ENCODE results near the gene CARD8.

DNA sequence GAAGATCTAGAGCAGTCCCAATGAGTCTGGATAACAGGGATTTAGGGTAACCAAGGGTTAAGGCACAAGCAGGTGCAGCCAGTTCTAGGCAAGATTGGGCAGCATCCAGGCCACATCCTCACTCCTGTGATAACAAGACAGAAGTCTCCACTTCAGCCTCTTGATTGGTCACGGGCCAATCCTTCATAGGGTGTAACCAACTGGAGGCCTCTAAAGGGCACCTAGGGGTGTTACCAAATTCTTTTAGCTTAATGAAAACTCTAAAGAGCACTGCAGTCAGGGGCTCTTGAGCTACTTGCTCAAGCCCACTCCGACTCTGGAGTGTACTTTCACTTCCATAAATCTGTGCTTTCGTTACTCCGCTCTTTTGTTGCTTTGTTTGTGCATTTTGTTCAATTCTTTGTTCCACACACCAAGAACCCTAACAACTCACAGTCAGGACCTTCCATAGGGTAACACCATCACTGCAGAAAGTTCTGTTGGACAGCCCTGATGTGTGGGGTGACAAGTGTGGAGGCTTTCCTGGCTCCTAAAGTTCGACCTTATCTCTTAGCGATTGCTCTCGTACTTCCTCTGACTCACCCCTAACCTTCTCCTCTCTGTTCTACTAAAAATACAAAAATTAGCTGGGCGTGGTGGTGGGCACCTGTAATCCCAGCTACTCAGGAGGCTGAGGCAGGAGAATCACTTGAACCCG lies 49.2 kb downstream of the CARD8 start:
- TF ChIP-seq, protein P1, sequence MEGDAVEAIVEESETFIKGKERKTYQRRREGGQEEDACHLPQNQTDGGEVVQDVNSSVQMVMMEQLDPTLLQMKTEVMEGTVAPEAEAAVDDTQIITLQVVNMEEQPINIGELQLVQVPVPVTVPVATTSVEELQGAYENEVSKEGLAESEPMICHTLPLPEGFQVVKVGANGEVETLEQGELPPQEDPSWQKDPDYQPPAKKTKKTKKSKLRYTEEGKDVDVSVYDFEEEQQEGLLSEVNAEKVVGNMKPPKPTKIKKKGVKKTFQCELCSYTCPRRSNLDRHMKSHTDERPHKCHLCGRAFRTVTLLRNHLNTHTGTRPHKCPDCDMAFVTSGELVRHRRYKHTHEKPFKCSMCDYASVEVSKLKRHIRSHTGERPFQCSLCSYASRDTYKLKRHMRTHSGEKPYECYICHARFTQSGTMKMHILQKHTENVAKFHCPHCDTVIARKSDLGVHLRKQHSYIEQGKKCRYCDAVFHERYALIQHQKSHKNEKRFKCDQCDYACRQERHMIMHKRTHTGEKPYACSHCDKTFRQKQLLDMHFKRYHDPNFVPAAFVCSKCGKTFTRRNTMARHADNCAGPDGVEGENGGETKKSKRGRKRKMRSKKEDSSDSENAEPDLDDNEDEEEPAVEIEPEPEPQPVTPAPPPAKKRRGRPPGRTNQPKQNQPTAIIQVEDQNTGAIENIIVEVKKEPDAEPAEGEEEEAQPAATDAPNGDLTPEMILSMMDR (conservative IDR thresholded peaks at IDR 0.05; ENCODE audit: low read depth, low read length): no peak
- TF ChIP-seq EZH2phosphoT487 (IDR thresholded peaks at IDR 0.05; ENCODE audit: borderline replicate concordance, low read length): no peak
- TF ChIP-seq EZH2 (IDR thresholded peaks at IDR 0.05; ENCODE audit: low read length, unreplicated experiment): no peak
